Fibroblast of mammary gland (primary cell): Measurements from ENCODE around the gene ZFAND6.
A peak's percentile ranks its signal among the peaks of the same experiment; 100 is the strongest.
"Not testable (repeated sequence)": the region's sequence is repeated elsewhere in the genome, so short reads cannot be mapped to it uniquely, and the experiment has no call there.

Experiments
- DNase-seq: peaks from one replicate; pipeline ENCODE4 v3.0.0-alpha.2; 2010; ENCODE audit warnings: low read depth
- H3K4me3 ChIP-seq: 2 replicates; pipeline ENCODE4 v1.5.1; 2011; ENCODE audit warnings: low read depth, mild to moderate bottlenecking, low read length, moderate library complexity; ENCODE audit not compliant: control insufficient read depth
- TF ChIP-seq, protein P1 (sequence below): conservative IDR thresholded peaks from 2 replicates; pipeline ENCODE4 v1.5.1; 2011; ENCODE audit warnings: low read depth, low read length, inconsistent platforms; ENCODE audit not compliant: control insufficient read depth, insufficient read depth

Gene ZFAND6

DNA sequence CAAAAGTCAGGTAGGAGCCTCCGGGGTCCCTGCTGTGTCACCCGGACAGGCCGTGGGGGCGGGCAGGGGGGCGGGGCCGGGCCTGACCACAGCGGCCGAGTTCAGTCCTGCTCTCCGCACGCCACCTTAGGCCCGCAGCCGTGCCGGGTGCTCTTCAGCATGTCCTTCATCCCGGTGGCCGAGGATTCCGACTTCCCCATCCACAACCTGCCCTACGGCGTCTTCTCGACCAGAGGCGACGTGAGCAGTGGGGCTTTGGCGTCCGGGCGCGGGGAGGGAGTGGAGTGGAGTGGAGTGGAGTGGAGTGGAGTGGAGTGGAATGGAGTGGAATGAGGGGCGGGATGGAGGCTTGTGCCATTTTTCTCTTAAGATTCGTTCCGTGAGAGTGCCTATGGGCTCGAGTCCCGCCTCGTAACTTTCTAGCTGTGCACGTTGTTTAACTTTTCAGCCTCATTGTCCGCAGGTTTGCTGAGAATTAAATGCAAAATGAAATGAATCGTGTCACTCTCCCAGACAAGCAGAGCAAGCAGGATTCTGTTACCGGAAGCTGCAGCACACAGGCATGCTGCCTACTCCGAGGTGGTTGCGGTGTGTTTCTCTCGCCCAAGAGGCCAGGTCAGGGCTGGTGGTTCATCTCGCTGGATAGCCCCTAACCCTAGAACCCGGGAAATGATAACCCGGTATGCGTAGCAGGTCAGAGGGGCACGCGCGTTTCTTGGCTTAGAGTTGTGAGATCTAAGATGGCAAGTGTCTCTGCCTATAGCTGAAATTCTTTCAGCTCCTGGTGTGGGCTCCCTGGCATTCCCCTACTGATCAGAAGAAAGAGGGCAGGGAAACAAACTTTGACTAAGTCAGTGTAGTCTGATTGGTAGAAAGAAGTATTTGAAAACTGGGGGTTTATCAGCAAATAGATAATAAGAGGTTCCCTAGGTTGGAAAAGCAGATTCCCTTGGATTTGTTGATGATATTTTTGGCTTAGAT lies 93.7 kb downstream of the ZFAND6 start, which contains the start of gene FAH:
FAH (plus strand) TSS at position 104 of the 981 bp plus-strand sequence; CDS start at position 160, 56 bp downstream.
- H3K4me3 ChIP-seq, result peak within 1 kb of the TSS; percentile 77
- DNase-seq, result peak; percentile 47
- TF ChIP-seq, protein P1, sequence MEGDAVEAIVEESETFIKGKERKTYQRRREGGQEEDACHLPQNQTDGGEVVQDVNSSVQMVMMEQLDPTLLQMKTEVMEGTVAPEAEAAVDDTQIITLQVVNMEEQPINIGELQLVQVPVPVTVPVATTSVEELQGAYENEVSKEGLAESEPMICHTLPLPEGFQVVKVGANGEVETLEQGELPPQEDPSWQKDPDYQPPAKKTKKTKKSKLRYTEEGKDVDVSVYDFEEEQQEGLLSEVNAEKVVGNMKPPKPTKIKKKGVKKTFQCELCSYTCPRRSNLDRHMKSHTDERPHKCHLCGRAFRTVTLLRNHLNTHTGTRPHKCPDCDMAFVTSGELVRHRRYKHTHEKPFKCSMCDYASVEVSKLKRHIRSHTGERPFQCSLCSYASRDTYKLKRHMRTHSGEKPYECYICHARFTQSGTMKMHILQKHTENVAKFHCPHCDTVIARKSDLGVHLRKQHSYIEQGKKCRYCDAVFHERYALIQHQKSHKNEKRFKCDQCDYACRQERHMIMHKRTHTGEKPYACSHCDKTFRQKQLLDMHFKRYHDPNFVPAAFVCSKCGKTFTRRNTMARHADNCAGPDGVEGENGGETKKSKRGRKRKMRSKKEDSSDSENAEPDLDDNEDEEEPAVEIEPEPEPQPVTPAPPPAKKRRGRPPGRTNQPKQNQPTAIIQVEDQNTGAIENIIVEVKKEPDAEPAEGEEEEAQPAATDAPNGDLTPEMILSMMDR, result no peak

DNA sequence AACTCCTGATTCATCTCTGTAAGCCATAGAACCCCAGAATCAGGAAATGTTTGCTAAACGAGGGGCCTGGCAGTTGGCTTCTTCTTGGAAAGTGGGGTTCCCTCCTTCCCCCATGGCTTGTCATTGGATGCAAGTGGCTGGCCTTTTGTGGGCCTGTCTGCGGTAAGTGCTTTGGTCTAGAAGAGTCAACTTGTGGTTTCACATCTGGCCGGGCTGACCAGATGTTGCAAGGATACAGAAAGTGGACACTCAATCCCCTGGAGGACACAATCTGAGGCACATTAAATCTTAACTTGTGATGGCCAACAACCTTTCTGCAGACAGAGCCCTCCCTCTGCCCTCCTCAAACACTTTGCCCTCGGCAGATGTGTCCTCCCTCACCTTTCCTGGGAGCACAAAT lies 94.4 kb downstream of the ZFAND6 start:
- DNase-seq, result peak; percentile 75

DNA sequence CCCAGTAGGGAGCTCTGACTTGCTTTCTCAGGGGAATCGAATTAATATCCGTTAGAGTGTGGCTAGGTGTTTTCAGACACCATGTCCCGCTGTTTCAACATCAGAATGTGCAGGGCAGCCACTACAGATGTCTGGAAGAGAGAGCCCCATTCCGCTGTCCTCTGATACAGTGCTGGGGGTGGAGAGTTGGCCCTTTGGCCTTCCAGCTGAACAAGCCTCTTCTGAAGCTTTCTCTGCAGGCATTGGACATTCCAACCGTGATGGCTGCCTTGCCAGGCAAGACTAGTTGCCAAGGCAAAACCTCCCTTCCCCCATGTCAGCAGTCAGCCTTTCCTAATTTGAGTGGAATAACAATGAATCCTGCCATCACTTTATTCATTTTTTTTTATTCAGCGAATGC lies 94.9 kb downstream of the ZFAND6 start:
- TF ChIP-seq, protein P1, result no peak
- H3K4me3 ChIP-seq, result peak overlapping the region; percentile 77
- DNase-seq, result peak; percentile 64

More for the DNA sequence above, 94.4 kb downstream of the ZFAND6 start:
- TF ChIP-seq, protein P1, result no peak
- peak overlapping the region; percentile 77 for H3K4me3 ChIP-seq

DNA sequence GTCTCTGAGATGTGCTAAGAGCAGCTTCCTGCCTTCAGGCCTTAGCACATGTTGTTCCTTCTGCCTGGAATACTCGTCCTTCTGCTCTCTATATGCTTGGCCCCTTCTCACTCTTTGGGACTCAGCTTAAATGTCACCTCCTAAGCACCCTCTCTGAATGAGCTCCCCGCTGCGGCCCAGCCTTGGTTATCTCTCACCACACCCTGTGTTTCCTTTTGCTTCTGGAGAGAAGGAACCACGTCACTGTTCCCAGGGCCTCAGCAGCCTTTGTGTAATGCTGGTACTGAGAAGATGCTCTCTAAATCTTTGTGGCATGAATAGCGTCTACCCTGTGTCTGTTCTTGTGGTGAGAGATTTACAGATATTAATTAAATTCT lies 95.5 kb downstream of the ZFAND6 start:
- no peak for DNase-seq
- TF ChIP-seq, protein P1, result no peak
- H3K4me3 ChIP-seq, result no peak overlapping the region

DNA sequence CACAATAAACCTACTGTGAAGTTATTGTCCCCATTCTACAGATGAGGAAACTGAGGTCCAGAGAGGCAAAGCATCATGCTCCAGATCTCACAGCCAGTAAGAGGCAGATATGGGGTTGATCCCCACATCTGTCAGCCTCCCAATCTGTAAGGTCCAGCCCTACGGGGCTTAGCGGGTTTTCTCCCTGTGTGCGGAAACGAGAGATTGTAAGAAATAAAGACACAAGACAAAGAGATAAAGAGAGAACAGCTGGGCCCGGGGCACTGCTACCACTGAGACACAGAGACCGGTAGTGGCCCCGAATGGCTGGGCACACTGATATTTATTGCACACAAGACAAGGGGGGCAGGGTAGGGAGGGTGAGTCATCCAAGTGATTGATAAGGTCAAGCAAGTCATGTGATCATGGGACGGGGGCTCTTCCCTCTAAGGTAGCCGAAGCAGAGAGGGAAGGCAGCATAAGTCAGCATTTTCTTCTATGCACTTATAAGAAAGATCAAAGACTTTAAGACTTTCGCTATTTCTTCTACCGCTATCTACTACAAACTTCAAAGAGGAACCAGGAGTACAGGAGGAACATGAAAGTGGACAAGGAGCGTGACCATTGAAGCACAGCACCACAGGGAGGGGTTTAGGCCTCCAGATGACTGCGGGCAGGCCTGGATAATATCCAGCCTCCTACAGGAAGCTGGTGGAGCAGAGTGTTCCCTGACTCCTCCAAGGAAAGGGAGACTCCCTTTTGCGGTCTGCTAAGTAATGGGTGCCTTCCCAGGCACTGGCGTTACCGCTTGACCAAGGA lies 96.1 kb downstream of the ZFAND6 start:
- H3K4me3 ChIP-seq, result not testable (repeated sequence)
- peak; percentile 83 for DNase-seq

DNA sequence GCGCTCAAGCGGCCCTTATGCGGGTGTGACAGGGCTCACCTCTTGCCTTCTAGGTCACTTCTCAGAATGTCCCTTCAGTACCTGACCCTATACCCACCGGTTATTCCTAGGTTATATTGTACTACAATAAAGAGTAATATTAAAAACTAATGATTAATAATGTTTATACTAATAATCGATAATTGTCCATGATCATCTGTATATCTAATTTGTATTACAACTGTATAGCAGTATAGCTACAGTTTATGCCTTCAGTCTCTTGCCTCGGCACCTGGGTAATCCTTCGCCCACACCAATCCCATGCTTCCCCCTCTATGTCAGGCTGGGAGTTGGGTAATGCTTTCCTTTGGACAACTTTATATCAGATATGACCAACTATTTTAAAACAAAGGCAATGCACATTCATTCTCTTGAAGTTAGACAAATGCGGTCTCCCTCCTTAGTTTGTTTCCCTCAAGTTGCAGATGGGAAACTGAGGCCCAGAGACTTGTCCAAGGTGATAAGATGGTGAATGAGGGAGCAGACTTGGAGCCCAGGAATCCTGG lies 96.8 kb downstream of the ZFAND6 start:
- DNase-seq, result no peak
- TF ChIP-seq, protein P1, result no peak
- no peak overlapping the region for H3K4me3 ChIP-seq
